ENCODE data around the gene ALPL.

GRCh38 chr1:21567241-21568005 lies 58.2 kb downstream of the ALPL start:
- TF ChIP-seq CTCF (IDR thresholded peaks at IDR 0.05; ENCODE audit: low read depth, low read length, missing input control) (no peak), GABPA (IDR thresholded peaks at IDR 0.05 in 1 of 2, conservative IDR thresholded peaks at IDR 0.05 in 1 of 2) (no peak), RAD21 (IDR thresholded peaks at IDR 0.05) (no peak), EGR1 (IDR thresholded peaks at IDR 0.05; ENCODE audit: low read depth in 2 of 2) (no peak), MAX (IDR thresholded peaks at IDR 0.05) (no peak)

Measured in liver (tissue), 3 donors.